K562 (cell line): ENCODE data around the gene TCOF1. TPM values are rescaled to one million over a fixed set of nuclear protein-coding genes. Genes with fewer than 3 reads are reported as not detected.

Experiments used
- CTBP1 ChIP-seq: fragments of 450-650 bp; IDR thresholded peaks from 2 replicates; pipeline ENCODE4 v1.6.1; 2016; ENCODE audit warnings: borderline replicate concordance
- FIP1L1 ChIP-seq: fragments of 200-400 bp; formaldehyde crosslinking; IDR thresholded peaks from 2 replicates; pipeline ENCODE4 v1.6.1; 2018; ENCODE audit warnings: mild to moderate bottlenecking, low read depth, low read length; ENCODE audit not compliant: poor library complexity, severe bottlenecking
- PRDM10 ChIP-seq: fragments of 450-650 bp; IDR thresholded peaks from 2 replicates; pipeline ENCODE4 v1.6.1; 2018; ENCODE audit not compliant: partially characterized antibody
- RREB1 ChIP-seq: fragments of 250-450 bp; sonication (Bioruptor Pico); IDR thresholded peaks from 2 replicates; pipeline ENCODE4 v1.4.0; 2020
- SIRT6 ChIP-seq: IDR thresholded peaks from one replicate; pipeline ENCODE4 v1.6.1; 2012; ENCODE audit warnings: low read depth, mild to moderate bottlenecking, control low read depth, inconsistent platforms, low read length, moderate library complexity
- SMAD3 ChIP-seq: fragments of 450-650 bp; formaldehyde crosslinking; conservative IDR thresholded peaks from 2 replicates; pipeline ENCODE4 v1.4.0; 2020; ENCODE audit warnings: mild to moderate bottlenecking
- SUPT5H ChIP-seq: fragments of 450-650 bp; IDR thresholded peaks from 2 replicates; pipeline ENCODE4 v1.6.1; 2016
- ZFP36 ChIP-seq: fragments of 150-350 bp; IDR thresholded peaks from 2 replicates; pipeline ENCODE4 v1.6.1; 2018; ENCODE audit warnings: low read length, low read depth; ENCODE audit not compliant: partially characterized antibody
- ZKSCAN8 ChIP-seq: fragments of 200-800 bp; sonication (Bioruptor generic); IDR thresholded peaks from 2 replicates; pipeline ENCODE4 v1.6.1; 2016; ENCODE audit warnings: missing genetic modification characterization, missing compliant biosample characterization
- ZNF175 ChIP-seq: fragments of 200-800 bp; sonication (Bioruptor generic); IDR thresholded peaks from 2 replicates; pipeline ENCODE4 v1.6.1; 2016; ENCODE audit warnings: low read depth, mild to moderate bottlenecking, missing genetic modification characterization, missing compliant biosample characterization
- ZNF518B ChIP-seq: fragments of 250-450 bp; sonication (Bioruptor Pico); IDR thresholded peaks from 2 replicates; pipeline ENCODE4 v1.5.0; 2021; ENCODE audit warnings: mild to moderate bottlenecking, moderate library complexity
- polyA plus RNA-seq, 8 experiments: library from polyadenylated mRNA; depleted of rRNA in 4 of 8; stranded (reverse) in 5 of 8; unstranded in 3 of 8; fragments of >200 nt; fragmentation: Nextera tagmentation in 2 of 8; fragmentation: Illumina TruSeq in 1 of 8; extraction: Ambion mirVana in 2 of 8; extraction: Trizol in 1 of 8; gene quantifications; 2 replicates each; pipeline versions ENCODE4 v1.2.1 to v1.2.3, GENCODE V29; 2011 to 2014; ENCODE audit warnings: inconsistent platforms in 1 of 8, missing spikeins in 1 of 8
- total RNA-seq, 7 experiments: library from RNA; depleted of rRNA in 6 of 7; stranded (reverse); fragments of >200 nt in 6 of 7; fragmentation: Illumina TruSeq in 2 of 7; extraction: Trizol in 2 of 7; gene quantifications; 2 replicates each; pipeline versions ENCODE4 v1.2.1 to v1.2.3, GENCODE V29; 2011 to 2021; ENCODE audit warnings: low replicate concordance in 1 of 7
- TF ChIP-seq, protein P1 (sequence below): fragments of 450-650 bp; formaldehyde crosslinking; IDR thresholded peaks from 2 replicates; pipeline ENCODE4 v1.4.0; 2020; ENCODE audit warnings: mild to moderate bottlenecking, mixed read lengths

Gene TCOF1
- total and polyA plus RNA-seq, 9 of the 15 experiments (the other 6 are each of a cell fraction or from before 2014, with no cell fraction given) = 9.8 to 134 (median 61.7) TPM

GRCh38 chr5:150329038-150329437 is 28.5 kb upstream of the TCOF1 start (continued):
- TF ChIP-seq ZNF518B (CRISPR knock-in tag) (no peak), SIRT6 (no peak), ZKSCAN8 (CRISPR knock-in tag) (no peak), PRDM10 (no peak), FIP1L1 (no peak), ZFP36 (peak; percentile 29), SUPT5H (no peak), RREB1 (CRISPR knock-in tag) (0 out of 2 replicates have a peak, but pooled peaks have one; percentile 23), CTBP1 (peak; percentile 17; the same call in 1 of the 2 replicates), SMAD3 (CRISPR knock-in tag) (0 out of 2 replicates have a peak, but pooled peaks have one; percentile 63), ZNF175 (peak; percentile 61; the same call in 1 of the 2 replicates)
- TF ChIP-seq, protein P1, sequence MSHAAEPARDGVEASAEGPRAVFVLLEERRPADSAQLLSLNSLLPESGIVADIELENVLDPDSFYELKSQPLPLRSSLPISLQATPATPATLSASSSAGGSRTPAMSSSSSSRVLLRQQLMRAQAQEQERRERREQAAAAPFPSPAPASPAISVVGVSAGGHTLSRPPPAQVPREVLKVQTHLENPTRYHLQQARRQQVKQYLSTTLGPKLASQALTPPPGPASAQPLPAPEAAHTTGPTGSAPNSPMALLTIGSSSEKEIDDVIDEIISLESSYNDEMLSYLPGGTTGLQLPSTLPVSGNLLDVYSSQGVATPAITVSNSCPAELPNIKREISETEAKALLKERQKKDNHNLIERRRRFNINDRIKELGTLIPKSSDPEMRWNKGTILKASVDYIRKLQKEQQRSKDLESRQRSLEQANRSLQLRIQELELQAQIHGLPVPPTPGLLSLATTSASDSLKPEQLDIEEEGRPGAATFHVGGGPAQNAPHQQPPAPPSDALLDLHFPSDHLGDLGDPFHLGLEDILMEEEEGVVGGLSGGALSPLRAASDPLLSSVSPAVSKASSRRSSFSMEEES (CRISPR knock-in tag) = 0 out of 2 replicates have a peak, but pooled peaks have one; percentile 55
